ENCODE data around the gene MT3. TPM values are rescaled to one million over a fixed set of nuclear protein-coding genes. Genes with fewer than 3 reads are reported as not detected.
A peak's percentile ranks its signal among the peaks of the same experiment; 100 is the strongest.
"Not testable (repeated sequence)": the region's sequence is repeated elsewhere in the genome, so short reads cannot be mapped to it uniquely, and the experiment has no call there.

MT3 gene
- polyA plus RNA-seq, 3 donors: 1.1 to 1.6 (median 1.2) TPM

- DNase-seq (ENCODE audit: low read depth in 3 of 3, low spot score in 2 of 3): no peak
These were observed 12.1 kb upstream of the MT3 start for GRCh38 chr16:56577300-56577625.

GRCh38 chr16:56580391-56581048 lies 8.8 kb upstream of the MT3 start:
- no peak for DNase-seq (ENCODE audit: low read depth in 3 of 3, low spot score in 2 of 3)

GRCh38 chr16:56582911-56583310 lies 6.4 kb upstream of the MT3 start:
- DNase-seq (ENCODE audit: low read depth in 3 of 3, low spot score in 2 of 3): not testable (repeated sequence)

- no peak for DNase-seq (ENCODE audit: low read depth in 3 of 3, low spot score in 2 of 3)
These were observed 5.8 kb upstream of the MT3 start for GRCh38 chr16:56583351-56584168.

GRCh38 chr16:56584276-56584675 lies 5.1 kb upstream of the MT3 start:
- no peak for DNase-seq (ENCODE audit: low read depth in 3 of 3, low spot score in 2 of 3)

GRCh38 chr16:56588781-56589140 lies 567 bp upstream of the MT3 start:
- no peak for DNase-seq (ENCODE audit: low read depth in 3 of 3, low spot score in 2 of 3)

- no peak for DNase-seq (ENCODE audit: low read depth in 3 of 3, low spot score in 2 of 3)
These were observed 2.2 kb downstream of the MT3 start for GRCh38 chr16:56591377-56592060.

GRCh38 chr16:56593573-56594291 lies 4.4 kb downstream of the MT3 start:
- no peak for DNase-seq (ENCODE audit: low read depth in 3 of 3, low spot score in 2 of 3)

GRCh38 chr16:56594292-56594619 lies 4.9 kb downstream of the MT3 start:
- DNase-seq (ENCODE audit: low read depth in 3 of 3, low spot score in 2 of 3): no peak

- DNase-seq (ENCODE audit: low read depth in 3 of 3, low spot score in 2 of 3): no peak
These were observed 11.2 kb downstream of the MT3 start for GRCh38 chr16:56600398-56600999.

- no peak for DNase-seq (ENCODE audit: low read depth in 3 of 3, low spot score in 2 of 3)
These were observed 12.0 kb downstream of the MT3 start for GRCh38 chr16:56601325-56601724.

GRCh38 chr16:56603589-56603988 lies 14.3 kb downstream of the MT3 start:
- DNase-seq (ENCODE audit: low read depth in 3 of 3, low spot score in 2 of 3): no peak

- no peak for DNase-seq (ENCODE audit: low read depth in 3 of 3, low spot score in 2 of 3)
These were observed 15.6 kb downstream of the MT3 start for GRCh38 chr16:56604966-56605365.

GRCh38 chr16:56605475-56605874 lies 16.1 kb downstream of the MT3 start:
- DNase-seq (ENCODE audit: low read depth in 3 of 3, low spot score in 2 of 3): no peak

- DNase-seq (ENCODE audit: low read depth in 3 of 3, low spot score in 2 of 3): no peak
These were observed 16.7 kb downstream of the MT3 start for GRCh38 chr16:56606071-56606475.

GRCh38 chr16:56606476-56607108 lies 17.3 kb downstream of the MT3 start:
- DNase-seq (ENCODE audit: low read depth in 3 of 3, low spot score in 2 of 3): no peak

GRCh38 chr16:56607109-56607618 lies 17.8 kb downstream of the MT3 start:
- no peak for DNase-seq (ENCODE audit: low read depth in 3 of 3, low spot score in 2 of 3)

GRCh38 chr16:56607675-56608042 lies 18.3 kb downstream of the MT3 start:
- DNase-seq (ENCODE audit: low read depth in 3 of 3, low spot score in 2 of 3): no peak

GRCh38 chr16:56608043-56608875 lies 18.9 kb downstream of the MT3 start, which contains the start of gene MT2A:
MT2A (plus strand) TSS chr16:56608584; CDS start chr16:56608656, 72 bp downstream.
- peak in 1 of 3 donors; percentile 74 for DNase-seq (ENCODE audit: low read depth in 3 of 3, low spot score in 2 of 3)

All from right renal cortex interstitium (tissue), 3 donors.